ENCODE measurements around the gene SERPINI1.

DNA sequence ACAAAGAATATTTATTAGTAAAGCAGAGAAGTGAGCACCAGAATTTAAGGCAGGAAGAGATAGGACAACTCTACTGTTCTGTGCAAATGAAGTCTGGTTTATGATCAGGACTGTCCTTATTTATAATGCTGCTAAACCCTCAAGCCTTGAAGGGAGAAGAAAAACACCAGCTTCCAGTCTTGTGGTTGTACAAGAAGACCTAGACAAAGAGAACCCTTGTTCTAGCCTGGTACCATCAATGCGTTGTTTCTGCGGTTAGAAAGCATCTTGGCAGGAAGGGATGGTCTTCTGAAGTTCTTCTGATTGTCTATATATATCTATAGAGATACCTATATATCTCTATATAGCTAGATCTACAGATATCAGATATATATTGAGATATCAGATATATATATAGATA is 34.6 kb upstream of the SERPINI1 start:
- TF ChIP-seq, protein P1, sequence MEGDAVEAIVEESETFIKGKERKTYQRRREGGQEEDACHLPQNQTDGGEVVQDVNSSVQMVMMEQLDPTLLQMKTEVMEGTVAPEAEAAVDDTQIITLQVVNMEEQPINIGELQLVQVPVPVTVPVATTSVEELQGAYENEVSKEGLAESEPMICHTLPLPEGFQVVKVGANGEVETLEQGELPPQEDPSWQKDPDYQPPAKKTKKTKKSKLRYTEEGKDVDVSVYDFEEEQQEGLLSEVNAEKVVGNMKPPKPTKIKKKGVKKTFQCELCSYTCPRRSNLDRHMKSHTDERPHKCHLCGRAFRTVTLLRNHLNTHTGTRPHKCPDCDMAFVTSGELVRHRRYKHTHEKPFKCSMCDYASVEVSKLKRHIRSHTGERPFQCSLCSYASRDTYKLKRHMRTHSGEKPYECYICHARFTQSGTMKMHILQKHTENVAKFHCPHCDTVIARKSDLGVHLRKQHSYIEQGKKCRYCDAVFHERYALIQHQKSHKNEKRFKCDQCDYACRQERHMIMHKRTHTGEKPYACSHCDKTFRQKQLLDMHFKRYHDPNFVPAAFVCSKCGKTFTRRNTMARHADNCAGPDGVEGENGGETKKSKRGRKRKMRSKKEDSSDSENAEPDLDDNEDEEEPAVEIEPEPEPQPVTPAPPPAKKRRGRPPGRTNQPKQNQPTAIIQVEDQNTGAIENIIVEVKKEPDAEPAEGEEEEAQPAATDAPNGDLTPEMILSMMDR (IDR thresholded peaks at IDR 0.05): no peak
- TF ChIP-seq POLR2A (IDR thresholded peaks at IDR 0.05) (no peak), POLR2AphosphoS5 (IDR thresholded peaks at IDR 0.05) (no peak)
